OCI-LY3 (cell line): ENCODE measurements around the gene SLC24A4.

Source experiments
- EZH2phosphoT487 ChIP-seq: fragments of 200-600 bp; shearing (Covaris generic); IDR thresholded peaks from 2 replicates; pipeline ENCODE4 v1.6.1; 2018; ENCODE audit warnings: antibody characterized with exemption, mixed run types, low read depth
- TF ChIP-seq, protein P1 (sequence below): fragments of 200-600, 300-600 bp; sonication (generic); IDR thresholded peaks from 2 replicates; pipeline ENCODE4 v1.5.1; 2014; ENCODE audit warnings: antibody characterized with exemption, low read length, low read depth

DNA sequence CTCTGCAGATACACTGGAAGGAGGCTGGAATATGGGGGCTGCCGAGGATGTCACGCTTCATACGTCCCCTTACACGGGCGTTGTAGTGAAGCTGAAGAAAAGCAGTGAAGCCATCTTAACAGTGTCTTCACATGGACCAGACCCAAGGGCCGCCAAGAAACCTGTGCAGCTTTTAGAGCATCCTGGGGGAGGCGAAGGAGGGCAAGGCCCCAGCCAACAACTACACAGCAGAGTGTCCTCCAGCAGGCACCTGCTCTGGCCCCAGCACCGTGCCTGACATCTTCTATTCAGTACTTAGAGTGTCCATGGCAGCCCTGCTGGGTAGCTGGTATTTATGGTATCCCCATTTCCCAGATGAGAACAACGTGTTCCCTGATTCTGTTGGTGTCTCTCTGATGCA is 141.8 kb downstream of the SLC24A4 start:
- TF ChIP-seq, protein P1, sequence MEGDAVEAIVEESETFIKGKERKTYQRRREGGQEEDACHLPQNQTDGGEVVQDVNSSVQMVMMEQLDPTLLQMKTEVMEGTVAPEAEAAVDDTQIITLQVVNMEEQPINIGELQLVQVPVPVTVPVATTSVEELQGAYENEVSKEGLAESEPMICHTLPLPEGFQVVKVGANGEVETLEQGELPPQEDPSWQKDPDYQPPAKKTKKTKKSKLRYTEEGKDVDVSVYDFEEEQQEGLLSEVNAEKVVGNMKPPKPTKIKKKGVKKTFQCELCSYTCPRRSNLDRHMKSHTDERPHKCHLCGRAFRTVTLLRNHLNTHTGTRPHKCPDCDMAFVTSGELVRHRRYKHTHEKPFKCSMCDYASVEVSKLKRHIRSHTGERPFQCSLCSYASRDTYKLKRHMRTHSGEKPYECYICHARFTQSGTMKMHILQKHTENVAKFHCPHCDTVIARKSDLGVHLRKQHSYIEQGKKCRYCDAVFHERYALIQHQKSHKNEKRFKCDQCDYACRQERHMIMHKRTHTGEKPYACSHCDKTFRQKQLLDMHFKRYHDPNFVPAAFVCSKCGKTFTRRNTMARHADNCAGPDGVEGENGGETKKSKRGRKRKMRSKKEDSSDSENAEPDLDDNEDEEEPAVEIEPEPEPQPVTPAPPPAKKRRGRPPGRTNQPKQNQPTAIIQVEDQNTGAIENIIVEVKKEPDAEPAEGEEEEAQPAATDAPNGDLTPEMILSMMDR: no peak
- TF ChIP-seq EZH2phosphoT487: no peak
